Endothelial cell of umbilical vein (primary cell): ENCODE measurements around the gene SELENON. TPM values are rescaled to one million over a fixed set of nuclear protein-coding genes. Genes with fewer than 3 reads are reported as not detected.

Experiments
- BruUV-seq: library from RNA; stranded (reverse); fragments of 400-500 nt; replicated peaks from 2 replicates; lab custom pipeline; 2021; lab: Mats Ljungman, UMichigan
- CTCF ChIA-PET: fragments of 300-600, 350-600 bp; sonication (Branson Sonifier 250); formaldehyde crosslinking; loops from one replicate; lab custom pipeline; 2021; ENCODE audit warnings: antibody characterized with exemption, inconsistent platforms; lab: Charles Lee
- POLR2A ChIA-PET: fragments of 300-600, 350-600 bp; sonication (Branson Sonifier 250); formaldehyde crosslinking; loops from one replicate; lab custom pipeline; 2021; ENCODE audit warnings: antibody characterized with exemption, inconsistent platforms; lab: Charles Lee
- DNase-seq: peaks from one replicate; pipeline ENCODE4 v3.0.0-alpha.2; 2011; ENCODE audit warnings: low read depth, low spot score
- FAIRE-seq: peaks from 2 replicates; lab custom pipeline; 2011; peaks lifted over from hg19 to GRCh38; lab: Jason Lieb, UNC
- H2AFZ ChIP-seq: 2 replicates; pipeline ENCODE4 v1.6.0; 2012; ENCODE audit warnings: low read depth, low read length, control low read depth, inconsistent platforms
- H3K27ac ChIP-seq: 2 replicates; pipeline ENCODE4 v1.5.1; 2011; ENCODE audit warnings: low read depth, mild to moderate bottlenecking, control low read depth, low read length, moderate library complexity; ENCODE audit not compliant: insufficient read depth
- H3K27me3 ChIP-seq, 2 experiments: 2 replicates each; pipeline versions ENCODE4 v1.6.0 to v1.6.1; 2011; ENCODE audit warnings: low read length in 2 of 2, mixed read lengths in 1 of 2; ENCODE audit not compliant: control insufficient read depth in 2 of 2, insufficient read depth in 2 of 2
- H3K36me3 ChIP-seq, 2 experiments: 2 replicates in 1 of 2; 3 replicates in 1 of 2; pipeline ENCODE4 v1.5.1; 2011; ENCODE audit warnings: low read length in 2 of 2, mild to moderate bottlenecking in 1 of 2, moderate library complexity in 1 of 2; ENCODE audit not compliant: control insufficient read depth in 2 of 2, insufficient read depth in 2 of 2; ENCODE audit errors: extremely low read depth in 1 of 2
- H3K4me1 ChIP-seq: 3 replicates; pipeline ENCODE4 v1.5.1; 2011; ENCODE audit warnings: mild to moderate bottlenecking, low read length; ENCODE audit not compliant: control insufficient read depth, insufficient read depth; ENCODE audit errors: extremely low read depth
- H3K4me2 ChIP-seq: 2 replicates; pipeline ENCODE4 v1.6.1; 2011; ENCODE audit warnings: low read length, control low read depth, mixed read lengths; ENCODE audit not compliant: insufficient read depth
- H3K4me3 ChIP-seq, 3 experiments: fragments of 200-600 bp in 1 of 3; sonication (generic), shearing (Covaris generic) in 1 of 3; replicated peaks in 1 of 3; 2 replicates each; pipeline ENCODE4 v1.5.1; 2011 to 2016; ENCODE audit warnings: control low read depth in 3 of 3, low read length in 3 of 3, mild to moderate bottlenecking in 2 of 3, inconsistent platforms in 1 of 3, low read depth in 1 of 3, moderate library complexity in 1 of 3; ENCODE audit not compliant: insufficient read depth in 1 of 3
- H3K79me2 ChIP-seq: 2 replicates; pipeline ENCODE4 v1.6.0; 2012; ENCODE audit warnings: low read length, inconsistent platforms; ENCODE audit not compliant: control insufficient read depth, insufficient read depth
- H3K9ac ChIP-seq: replicated peaks from 2 replicates; pipeline ENCODE3; 2011; ENCODE audit warnings: low read length, control low read depth; ENCODE audit not compliant: insufficient read depth; ENCODE audit errors: extremely low read depth
- H3K9me1 ChIP-seq: replicated peaks from 3 replicates; pipeline ENCODE4 v1.6.0; 2011; ENCODE audit warnings: mild to moderate bottlenecking, low read length; ENCODE audit not compliant: control insufficient read depth, insufficient read depth; ENCODE audit errors: extremely low read depth
- H3K9me3 ChIP-seq: replicated peaks from 2 replicates; pipeline ENCODE4 v1.5.1; 2012; ENCODE audit warnings: low read length, inconsistent platforms; ENCODE audit not compliant: control insufficient read depth, insufficient read depth
- H4K20me1 ChIP-seq: replicated peaks from 2 replicates; pipeline ENCODE3; 2011; ENCODE audit warnings: mild to moderate bottlenecking, low read length; ENCODE audit not compliant: control insufficient read depth, insufficient read depth; ENCODE audit errors: extremely low read depth
- CTCF ChIP-seq, 2 donors: IDR thresholded peaks; 1 replicate in 1 of 2; 2 replicates in 1 of 2; pipeline ENCODE4 v1.5.1; 2011; ENCODE audit warnings: low read length in 2 of 2, mild to moderate bottlenecking in 2 of 2, moderate library complexity in 2 of 2, control low read depth in 1 of 2, inconsistent platforms in 1 of 2, low read depth in 1 of 2; ENCODE audit not compliant: insufficient read depth in 1 of 2; ENCODE audit errors: extremely low read depth in 1 of 2
- EZH2 ChIP-seq: IDR thresholded peaks from 2 replicates; pipeline ENCODE4 v1.6.1; 2012; ENCODE audit warnings: borderline replicate concordance, low read depth, mild to moderate bottlenecking, moderate library complexity, low read length, inconsistent platforms; ENCODE audit not compliant: severe bottlenecking
- GATA2 ChIP-seq: IDR thresholded peaks from 2 replicates; pipeline ENCODE4 v1.7.0; 2011; ENCODE audit warnings: low read depth, mild to moderate bottlenecking, moderate library complexity, mixed read lengths, low read length; ENCODE audit not compliant: insufficient read length, insufficient read depth
- MAX ChIP-seq: IDR thresholded peaks from 2 replicates; pipeline ENCODE4 v1.6.1; 2011; ENCODE audit not compliant: insufficient read depth, insufficient read length
- MYC ChIP-seq: IDR thresholded peaks from one replicate; pipeline ENCODE4 v1.6.1; 2011; ENCODE audit warnings: mild to moderate bottlenecking, low read depth, low read length
- POLR2A ChIP-seq: IDR thresholded peaks from 2 replicates; pipeline ENCODE4 v1.6.1; 2012; ENCODE audit warnings: low read depth, mild to moderate bottlenecking, control low read depth, low read length
- POLR2AphosphoS5 ChIP-seq: IDR thresholded peaks from 2 replicates; pipeline ENCODE4 v1.6.1; 2012; ENCODE audit warnings: low read depth, mild to moderate bottlenecking, control low read depth, low read length, moderate library complexity; ENCODE audit not compliant: insufficient read depth
- dilution Hi-C: fragments of 300-500 bp; cut with MboI; formaldehyde crosslinking; loops from one replicate; pipeline ENCODE4 v1.15.0; 2019; ENCODE audit warnings: low sequenced_read_pairs; ENCODE audit not compliant: extremely low pct_ligation_motif_present
- intact Hi-C: fragments of 100-400 bp; cut with micrococcal nuclease; formaldehyde crosslinking; loops from one replicate; pipeline ENCODE4 v1.10.0; 2022
- polyA plus RNA-seq, 4 experiments: library from polyadenylated mRNA; depleted of rRNA in 3 of 4; stranded (reverse) in 3 of 4; unstranded in 1 of 4; fragments of >200 nt; gene quantifications; 2 replicates each; pipeline versions ENCODE4 v1.2.1 to v1.2.3, GENCODE V29; 2011 to 2012; ENCODE audit warnings: missing spikeins in 1 of 4
- total RNA-seq: library from RNA; stranded (reverse); gene quantifications from 2 replicates; pipeline ENCODE4 v1.2.3, GENCODE V29; 2021

The SELENON gene
- total and polyA plus RNA-seq, 2 donors (not counting 3 experiments of a cell fraction or from before 2014, with no cell fraction given) = 117 to 182 TPM

GRCh38 chr1:25863486-25864262 lies 63.7 kb downstream of the SELENON start:
- TF ChIP-seq POLR2A = no peak
- TF ChIP-seq MYC = no peak
- no peak for TF ChIP-seq MAX
- no peak for FAIRE-seq
- no peak overlapping the region for H3K4me3 ChIP-seq
- BruUV-seq = no TSS peak
- ChIA-PET POLR2A (no interaction called here), CTCF (no interaction called here)
- H4K20me1 ChIP-seq = no peaks in the 10 kb centered on the region
- no peak overlapping the region for H3K27ac ChIP-seq
- H3K9ac ChIP-seq = no peak overlapping the region
- intact Hi-C loops = no loop called here
- H3K9me3 ChIP-seq = no peaks in the 10 kb centered on the region
- H3K4me2 ChIP-seq = no peak overlapping the region
- H3K36me3 ChIP-seq = peaks cover 0 to 7% of the 10 kb centered on the region in 2 experiments
- no peak for DNase-seq
- H3K4me1 ChIP-seq = peaks cover 17% of the 10 kb centered on the region
- H3K9me1 ChIP-seq = no peaks in the 10 kb centered on the region
- peaks cover 4% of the 10 kb centered on the region for H3K79me2 ChIP-seq
- H3K27me3 ChIP-seq = no peaks in the 10 kb centered on the region
- no peak overlapping the region for H2AFZ ChIP-seq
- dilution Hi-C loops = no loop called here

- Histone ChIP-seq H3K9me3 (no peaks in the 10 kb centered on the region), H3K9ac (no peak overlapping the region), H3K4me1 (peaks cover 14% of the 10 kb centered on the region), H3K4me2 (no peak overlapping the region), H2AFZ (no peak overlapping the region), H3K27me3 (no peaks in the 10 kb centered on the region), H3K4me3 (no peak overlapping the region), H3K27ac (no peak overlapping the region), H3K36me3 (peaks cover 0 to 7% of the 10 kb centered on the region in 2 experiments), H3K9me1 (no peaks in the 10 kb centered on the region), H4K20me1 (no peaks in the 10 kb centered on the region), H3K79me2 (no peaks in the 10 kb centered on the region)
- POLR2A ChIA-PET = no interaction called here
- dilution Hi-C loops (no loop called here), intact Hi-C loops (no loop called here)
- DNase-seq (no peak), FAIRE-seq (no peak)
- BruUV-seq = no TSS peak
- no peak for TF ChIP-seq POLR2AphosphoS5
- TF ChIP-seq EZH2 = no peak
- TF ChIP-seq CTCF (IDR thresholded peaks at IDR 0.05; ENCODE audit: extremely low read depth in 1 of 2, insufficient read depth in 1 of 2, low read depth in 1 of 2, low read length in 2 of 2) = no peak
- TF ChIP-seq GATA2 = no peak
- no peak for TF ChIP-seq POLR2A
- CTCF ChIA-PET = interaction anchor here (0.9 kb wide), 1 partner anchor 31 kb away, joined by 3 read pairs; no protein-coding TSS in a partner anchor
Measured at GRCh38 chr1:25864434-25864833, 64.4 kb downstream of the SELENON start.
